D721Med (cell line): Measurements from ENCODE around the gene CPHXL2.

Experiments
- DNase-seq: peaks from one replicate; pipeline ENCODE4 v3.0.0; 2011; ENCODE audit warnings: low spot score; ENCODE audit not compliant: insufficient read length
- FAIRE-seq: peaks from 2 replicates; lab custom pipeline; 2011; peaks lifted over from hg19 to GRCh38; lab: Jason Lieb, UNC
- TF ChIP-seq, protein P1 (sequence below): IDR thresholded peaks from 2 replicates; pipeline ENCODE4 v1.5.1; 2012; ENCODE audit warnings: mild to moderate bottlenecking, control low read depth; ENCODE audit not compliant: insufficient read depth; ENCODE audit errors: missing control alignments

CPHXL2 gene

DNA sequence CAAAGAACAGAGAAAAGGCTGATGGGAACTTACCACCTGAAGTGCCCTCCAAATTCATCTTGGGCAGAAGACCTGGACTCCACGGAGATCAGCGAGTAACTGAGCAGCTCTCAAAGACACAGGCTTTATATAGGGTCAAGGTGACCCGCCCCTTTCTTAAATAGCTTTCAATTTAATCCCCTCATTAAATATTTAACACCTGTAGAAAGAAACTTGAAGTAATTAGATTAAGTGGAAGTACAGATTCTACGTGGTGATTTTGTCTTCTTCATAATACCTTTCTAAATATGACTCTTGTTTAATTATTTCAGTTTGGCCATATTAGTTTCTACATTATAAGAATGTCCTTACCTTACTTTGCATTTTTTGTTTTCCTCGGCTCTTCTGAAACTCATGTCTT, 24.6 kb upstream of the CPHXL2 start, which contains the start of gene DUXB:
Gene DUXB (minus strand): TSS at position 101 of the 400 bp plus-strand sequence. CDS start 43 bp downstream, at position 58.
- TF ChIP-seq, protein P1, sequence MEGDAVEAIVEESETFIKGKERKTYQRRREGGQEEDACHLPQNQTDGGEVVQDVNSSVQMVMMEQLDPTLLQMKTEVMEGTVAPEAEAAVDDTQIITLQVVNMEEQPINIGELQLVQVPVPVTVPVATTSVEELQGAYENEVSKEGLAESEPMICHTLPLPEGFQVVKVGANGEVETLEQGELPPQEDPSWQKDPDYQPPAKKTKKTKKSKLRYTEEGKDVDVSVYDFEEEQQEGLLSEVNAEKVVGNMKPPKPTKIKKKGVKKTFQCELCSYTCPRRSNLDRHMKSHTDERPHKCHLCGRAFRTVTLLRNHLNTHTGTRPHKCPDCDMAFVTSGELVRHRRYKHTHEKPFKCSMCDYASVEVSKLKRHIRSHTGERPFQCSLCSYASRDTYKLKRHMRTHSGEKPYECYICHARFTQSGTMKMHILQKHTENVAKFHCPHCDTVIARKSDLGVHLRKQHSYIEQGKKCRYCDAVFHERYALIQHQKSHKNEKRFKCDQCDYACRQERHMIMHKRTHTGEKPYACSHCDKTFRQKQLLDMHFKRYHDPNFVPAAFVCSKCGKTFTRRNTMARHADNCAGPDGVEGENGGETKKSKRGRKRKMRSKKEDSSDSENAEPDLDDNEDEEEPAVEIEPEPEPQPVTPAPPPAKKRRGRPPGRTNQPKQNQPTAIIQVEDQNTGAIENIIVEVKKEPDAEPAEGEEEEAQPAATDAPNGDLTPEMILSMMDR = no peak
- DNase-seq (no peak), FAIRE-seq (no peak)

DNA sequence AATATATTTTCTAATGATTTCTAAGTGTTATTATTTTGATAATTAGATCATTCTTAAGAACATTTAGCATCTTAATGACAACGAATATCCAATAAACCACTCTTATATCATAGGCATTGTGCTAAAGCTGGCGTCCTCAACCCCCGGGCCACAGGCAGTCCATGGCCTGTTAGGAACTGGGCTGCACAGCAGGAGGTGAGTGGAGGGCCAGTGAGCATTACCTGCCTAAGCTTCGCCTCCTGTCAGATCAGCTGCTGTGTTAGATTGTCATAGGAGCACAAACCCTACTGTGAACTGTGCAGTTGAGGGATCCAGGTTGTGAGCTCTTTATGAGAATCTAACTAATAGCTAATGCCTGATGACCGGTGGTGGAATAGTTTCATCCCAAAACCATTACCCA, 20.8 kb upstream of the CPHXL2 start:
- FAIRE-seq = no peak
- no peak for DNase-seq
- TF ChIP-seq, protein P1 = no peak

DNA sequence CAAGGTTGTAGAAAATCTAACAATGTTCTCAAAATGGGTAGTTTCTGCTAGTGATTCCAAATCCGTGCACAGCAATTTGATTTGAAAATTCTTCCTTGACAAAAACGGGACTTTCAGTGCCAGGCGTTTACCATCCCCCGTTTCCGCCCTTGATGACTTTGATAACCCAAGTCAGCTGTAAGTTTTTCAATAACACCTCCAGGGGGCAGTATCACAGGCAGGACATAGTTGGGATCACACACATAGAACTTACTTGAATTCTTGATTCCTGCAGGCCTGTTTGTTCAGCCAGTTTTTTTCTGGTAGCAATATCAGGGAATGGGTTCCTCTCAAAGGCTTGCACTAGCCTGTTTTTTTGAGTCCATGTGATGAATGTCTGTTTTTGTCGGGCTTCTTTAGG, 18.9 kb upstream of the CPHXL2 start:
- FAIRE-seq = no peak
- no peak for DNase-seq
- TF ChIP-seq, protein P1 = no peak

DNA sequence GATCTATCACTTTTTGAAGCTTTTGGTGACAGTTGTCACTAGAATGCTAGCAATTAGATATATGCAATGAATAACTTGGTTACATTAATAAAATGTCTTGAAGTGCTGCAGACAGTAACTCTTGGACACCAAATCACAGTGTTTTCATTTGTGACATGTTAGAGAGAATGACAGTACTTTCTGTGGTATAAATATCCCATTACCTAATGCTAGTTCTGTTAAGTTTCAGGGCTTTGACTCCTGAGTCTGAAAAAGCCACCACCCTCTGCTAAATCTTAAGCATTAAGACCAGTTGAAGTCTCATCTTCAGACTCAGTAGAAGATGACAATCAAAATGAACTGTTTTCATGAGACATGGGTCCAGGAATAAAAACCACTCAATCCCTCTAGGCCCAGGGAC, 10.6 kb upstream of the CPHXL2 start:
- DNase-seq (no peak), FAIRE-seq (no peak)
- TF ChIP-seq, protein P1 = no peak

DNA sequence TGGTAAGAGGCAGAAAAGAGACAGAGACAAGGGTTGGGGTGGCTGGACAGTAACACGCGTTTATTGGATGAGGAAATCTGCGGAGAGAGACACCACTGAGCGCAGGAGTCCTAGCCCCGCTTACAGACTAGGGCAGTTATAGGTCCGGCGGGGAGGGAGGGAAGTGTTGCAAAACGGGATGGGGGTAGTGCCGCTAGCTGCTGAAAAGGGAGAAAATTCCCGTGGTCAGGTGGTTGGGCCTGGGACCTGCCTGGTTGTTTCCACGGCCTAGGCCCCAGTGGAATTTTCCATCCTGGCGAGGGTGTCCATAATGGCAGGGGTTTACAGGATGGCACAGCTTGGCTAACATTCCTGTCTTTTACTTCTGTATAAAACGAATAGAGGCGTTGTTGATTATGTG, 5.5 kb upstream of the CPHXL2 start:
- FAIRE-seq = no peak
- TF ChIP-seq, protein P1 = no peak
- DNase-seq = no peak

DNA sequence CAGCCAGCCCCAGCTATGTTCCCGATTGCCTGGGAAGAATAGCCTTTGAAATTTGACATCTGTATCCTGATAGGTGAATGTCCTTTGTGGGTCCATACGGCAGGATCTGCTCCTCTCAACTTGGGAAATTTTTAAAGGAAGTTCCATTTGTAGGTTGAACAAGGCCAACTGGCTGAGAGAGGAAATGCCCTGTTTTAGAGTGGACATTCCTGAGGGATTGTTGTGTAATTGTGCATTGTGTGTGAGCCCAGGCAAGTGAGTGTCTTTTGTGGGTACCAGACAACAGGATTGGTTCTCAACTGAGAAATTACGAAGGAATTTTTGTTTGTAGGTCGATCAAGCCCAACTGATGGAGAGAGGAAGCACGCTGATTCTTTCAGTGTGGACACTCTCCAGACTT, 2.6 kb upstream of the CPHXL2 start:
- no peak for FAIRE-seq
- TF ChIP-seq, protein P1 = no peak
- DNase-seq = no peak

DNA sequence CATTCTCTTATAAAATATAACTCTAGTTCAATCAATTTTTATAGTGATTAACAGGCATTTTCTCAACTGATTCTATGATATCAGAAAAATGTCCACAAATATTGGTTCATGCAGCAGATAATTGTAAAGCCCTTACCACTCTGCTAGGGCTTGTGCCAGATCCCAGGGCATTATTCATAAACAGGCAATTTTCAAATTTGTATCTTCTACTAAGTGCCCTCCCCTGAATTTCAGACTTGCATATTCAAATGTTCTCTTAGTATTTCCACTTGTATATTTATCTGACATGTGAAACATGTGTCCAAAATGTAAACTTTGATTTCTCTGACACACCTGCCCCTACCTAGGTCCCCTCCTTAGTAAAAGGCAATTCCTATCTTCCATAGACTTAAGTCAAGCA, 9.3 kb downstream of the CPHXL2 start:
- FAIRE-seq = no peak
- DNase-seq = no peak

More for the DNA sequence above, 9.3 kb downstream of the CPHXL2 start:
- TF ChIP-seq, protein P1 = no peak
